Prostate gland (tissue), 2 donors: ENCODE measurements around the gene SERPINA5.

Source experiments
- CTCF ChIP-seq, 4 experiments: fragments of 200-600 bp in 2 of 4; fragments of 450-650 bp in 2 of 4; sonication (generic) in 2 of 4; IDR thresholded peaks; 1 replicate in 3 of 4; 2 replicates in 1 of 4; pipeline ENCODE4 v1.5.1; 2016 to 2019; ENCODE audit warnings: antibody characterized with exemption in 4 of 4, mild to moderate bottlenecking in 2 of 4, moderate library complexity in 2 of 4
- POLR2A ChIP-seq: fragments of 450-650 bp; IDR thresholded peaks from one replicate; pipeline ENCODE4 v1.6.1; 2016; ENCODE audit warnings: antibody characterized with exemption, mild to moderate bottlenecking
- POLR2AphosphoS5 ChIP-seq: sonication (generic); formaldehyde crosslinking; IDR thresholded peaks from one replicate; pipeline ENCODE4 v1.6.1; 2017; ENCODE audit warnings: antibody characterized with exemption

- TF ChIP-seq POLR2A (no peak), CTCF (IDR thresholded peaks at IDR 0.05) (no peak), POLR2AphosphoS5 (no peak)
Measured at GRCh38 chr14:94612580-94613554, 31.6 kb downstream of the SERPINA5 start.
